Osteocyte (in vitro differentiated cells): Measurements from ENCODE around the gene ZDHHC11B. TPM values are rescaled to one million over a fixed set of nuclear protein-coding genes. Genes with fewer than 3 reads are reported as not detected.
"Not testable (repeated sequence)": the region's sequence is repeated elsewhere in the genome, so short reads cannot be mapped to it uniquely, and the experiment has no call there.

Experiments used
- DNase-seq: peaks from one replicate; pipeline ENCODE4 v3.0.0; 2021; ENCODE audit warnings: mixed read lengths; ENCODE audit not compliant: unreplicated experiment; ENCODE audit errors: extremely low spot score
- H3K27ac Mint-ChIP-seq: one replicate; pipeline ENCODE4 v1.8.0; 2021; ENCODE audit warnings: mild to moderate bottlenecking, mixed read lengths; ENCODE audit not compliant: unreplicated experiment
- H3K27me3 Mint-ChIP-seq: one replicate; pipeline ENCODE4 v1.8.0; 2021; ENCODE audit warnings: mixed read lengths; ENCODE audit not compliant: unreplicated experiment
- H3K36me3 Mint-ChIP-seq: one replicate; pipeline ENCODE4 v1.8.0; 2021; ENCODE audit warnings: mixed read lengths; ENCODE audit not compliant: unreplicated experiment
- H3K4me1 Mint-ChIP-seq: one replicate; pipeline ENCODE4 v1.8.0; 2021; ENCODE audit warnings: mixed read lengths; ENCODE audit not compliant: unreplicated experiment
- H3K4me3 Mint-ChIP-seq: one replicate; pipeline ENCODE4 v1.8.0; 2021; ENCODE audit warnings: mild to moderate bottlenecking, moderate library complexity, mixed read lengths; ENCODE audit not compliant: unreplicated experiment
- H3K9me3 Mint-ChIP-seq: one replicate; pipeline ENCODE4 v1.8.0; 2021; ENCODE audit warnings: mixed read lengths; ENCODE audit not compliant: unreplicated experiment
- CTCF ChIP-seq: fragments of 200-600 bp; sonication (generic); IDR thresholded peaks from 2 replicates; pipeline ENCODE4 v1.5.0; 2021; ENCODE audit warnings: antibody characterized with exemption, mild to moderate bottlenecking, moderate library complexity
- total RNA-seq: library from RNA; stranded (reverse); gene quantifications from 2 replicates; pipeline ENCODE4 v1.2.1, GENCODE V29; 2021

Gene ZDHHC11B
- total RNA-seq, 1 donor from 2014 or later: not detected

GRCh38 chr5:756171-756570 lies 28.4 kb downstream of the ZDHHC11B start:
- Mint-ChIP-seq H3K4me1 (no peaks in the 10 kb centered on the region), H3K9me3 (no peaks in the 10 kb centered on the region), H3K36me3 (no peaks in the 10 kb centered on the region), H3K4me3 (no peak overlapping the region), H3K27me3 (peaks cover 8% of the 10 kb centered on the region), H3K27ac (no peak overlapping the region)
- peak; percentile 86 for DNase-seq
- TF ChIP-seq CTCF: no peak

GRCh38 chr5:754143-754632 lies 30.3 kb downstream of the ZDHHC11B start:
- not testable (repeated sequence) for H3K27me3 Mint-ChIP-seq, H3K27ac Mint-ChIP-seq, H3K4me3 Mint-ChIP-seq, H3K9me3 Mint-ChIP-seq, H3K36me3 Mint-ChIP-seq, H3K4me1 Mint-ChIP-seq
- peak; percentile 76 for DNase-seq

GRCh38 chr5:753567-754142 lies 30.9 kb downstream of the ZDHHC11B start:
- not testable (repeated sequence) for H3K27ac Mint-ChIP-seq, H3K27me3 Mint-ChIP-seq, H3K4me1 Mint-ChIP-seq, H3K4me3 Mint-ChIP-seq, H3K9me3 Mint-ChIP-seq, H3K36me3 Mint-ChIP-seq
- DNase-seq: peak; percentile 78

- not testable (repeated sequence) for H3K27ac Mint-ChIP-seq, H3K4me3 Mint-ChIP-seq, H3K36me3 Mint-ChIP-seq, H3K4me1 Mint-ChIP-seq, H3K9me3 Mint-ChIP-seq, H3K27me3 Mint-ChIP-seq, DNase-seq
Observed at GRCh38 chr5:752532-753115, 31.9 kb downstream of the ZDHHC11B start.

- H3K9me3 Mint-ChIP-seq, H3K27ac Mint-ChIP-seq, H3K27me3 Mint-ChIP-seq, H3K36me3 Mint-ChIP-seq, H3K4me3 Mint-ChIP-seq, DNase-seq, H3K4me1 Mint-ChIP-seq: not testable (repeated sequence)
Observed at GRCh38 chr5:751992-752391, 32.5 kb downstream of the ZDHHC11B start.

GRCh38 chr5:751496-751895 lies 33.0 kb downstream of the ZDHHC11B start:
- Mint-ChIP-seq H3K4me3 (no peak overlapping the region), H3K9me3 (no peaks in the 10 kb centered on the region), H3K27me3 (peaks cover 2% of the 10 kb centered on the region), H3K4me1 (no peaks in the 10 kb centered on the region), H3K27ac (no peak overlapping the region), H3K36me3 (no peaks in the 10 kb centered on the region)
- no peak for DNase-seq
- no peak for TF ChIP-seq CTCF

GRCh38 chr5:750226-750625 lies 34.3 kb downstream of the ZDHHC11B start:
- H3K36me3 Mint-ChIP-seq, H3K27ac Mint-ChIP-seq, DNase-seq, H3K9me3 Mint-ChIP-seq, H3K4me1 Mint-ChIP-seq, H3K27me3 Mint-ChIP-seq, H3K4me3 Mint-ChIP-seq: not testable (repeated sequence)
